Measurements from ENCODE around the gene PHLDA1.

DNA sequence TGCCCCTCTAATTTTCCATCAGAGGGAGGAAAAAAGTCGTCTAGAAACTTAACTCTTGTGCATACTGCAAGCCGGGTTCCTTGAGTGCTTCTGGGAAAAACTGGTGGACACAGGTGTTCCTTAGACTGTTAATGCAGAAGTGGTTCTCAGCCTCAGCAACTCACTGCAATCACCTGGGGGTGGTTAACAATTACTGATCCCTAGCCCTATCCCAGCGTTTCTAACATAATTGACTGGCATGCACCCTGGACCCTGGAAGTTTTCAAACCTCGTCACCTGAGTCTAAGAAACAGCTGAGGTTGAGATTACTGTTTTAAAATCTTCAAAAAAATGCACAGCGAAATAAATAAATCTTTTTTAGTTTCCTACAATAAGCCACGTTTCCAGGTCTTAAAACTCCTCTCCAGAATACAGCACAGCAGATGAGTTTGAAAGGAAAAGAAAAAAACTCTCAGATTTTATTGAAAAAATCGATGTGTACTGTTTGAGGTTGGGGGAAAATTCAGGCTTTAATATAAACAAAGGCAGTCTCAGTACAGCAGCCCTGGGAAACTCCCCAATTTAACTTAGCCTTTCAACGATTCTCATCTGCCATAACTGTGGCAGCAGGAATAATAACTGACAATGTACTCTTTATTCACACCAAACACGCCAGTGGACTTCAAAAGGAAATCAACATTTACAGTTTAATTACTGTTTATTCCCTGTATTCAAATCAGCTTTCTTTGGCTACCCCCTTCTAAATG, 45.4 kb downstream of the PHLDA1 start:
- TF ChIP-seq, protein P1, sequence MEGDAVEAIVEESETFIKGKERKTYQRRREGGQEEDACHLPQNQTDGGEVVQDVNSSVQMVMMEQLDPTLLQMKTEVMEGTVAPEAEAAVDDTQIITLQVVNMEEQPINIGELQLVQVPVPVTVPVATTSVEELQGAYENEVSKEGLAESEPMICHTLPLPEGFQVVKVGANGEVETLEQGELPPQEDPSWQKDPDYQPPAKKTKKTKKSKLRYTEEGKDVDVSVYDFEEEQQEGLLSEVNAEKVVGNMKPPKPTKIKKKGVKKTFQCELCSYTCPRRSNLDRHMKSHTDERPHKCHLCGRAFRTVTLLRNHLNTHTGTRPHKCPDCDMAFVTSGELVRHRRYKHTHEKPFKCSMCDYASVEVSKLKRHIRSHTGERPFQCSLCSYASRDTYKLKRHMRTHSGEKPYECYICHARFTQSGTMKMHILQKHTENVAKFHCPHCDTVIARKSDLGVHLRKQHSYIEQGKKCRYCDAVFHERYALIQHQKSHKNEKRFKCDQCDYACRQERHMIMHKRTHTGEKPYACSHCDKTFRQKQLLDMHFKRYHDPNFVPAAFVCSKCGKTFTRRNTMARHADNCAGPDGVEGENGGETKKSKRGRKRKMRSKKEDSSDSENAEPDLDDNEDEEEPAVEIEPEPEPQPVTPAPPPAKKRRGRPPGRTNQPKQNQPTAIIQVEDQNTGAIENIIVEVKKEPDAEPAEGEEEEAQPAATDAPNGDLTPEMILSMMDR (conservative IDR thresholded peaks at IDR 0.05; ENCODE audit: low read depth, low read length): no peak
- TF ChIP-seq EZH2phosphoT487 (IDR thresholded peaks at IDR 0.05; ENCODE audit: borderline replicate concordance, low read length) (no peak), EZH2 (IDR thresholded peaks at IDR 0.05; ENCODE audit: low read length, unreplicated experiment) (no peak)

All from PC-3 (cell line).